ENCODE data around the gene ILF3. TPM values are rescaled to one million over a fixed set of nuclear protein-coding genes. Genes with fewer than 3 reads are reported as not detected.
"Not testable (repeated sequence)": the region's sequence is repeated elsewhere in the genome, so short reads cannot be mapped to it uniquely, and the experiment has no call there.

Gene ILF3
- polyA plus RNA-seq, 3 donors = 51.6 to 116 (median 79.9) TPM

DNA sequence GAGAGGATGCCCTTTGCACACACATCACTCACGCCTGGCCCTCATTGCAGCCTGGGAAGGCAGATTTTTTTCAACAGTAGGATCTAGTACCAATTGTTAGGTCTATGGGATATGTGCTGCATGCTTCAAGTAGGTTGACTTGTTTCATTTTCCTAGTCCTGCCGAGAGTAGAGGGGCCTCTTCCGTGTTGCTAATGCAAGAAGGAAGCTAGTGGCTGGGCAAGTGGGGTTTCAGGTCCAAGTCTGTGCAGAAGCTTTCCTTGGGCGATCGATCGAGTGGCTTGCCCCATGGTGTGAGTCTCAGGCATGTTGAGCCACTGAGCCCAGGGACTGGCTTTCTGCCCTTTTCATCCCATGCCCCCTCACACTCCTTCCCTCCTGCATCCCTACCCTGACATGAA is 13.7 kb downstream of the ILF3 start:
- H3K27ac ChIP-seq (ENCODE audit: low read depth, low read length) = no peak overlapping the region
- 55 to 74% (median 59%) methylated on average over 6 of the region's 6 CpGs for WGBS, 3 donors

DNA sequence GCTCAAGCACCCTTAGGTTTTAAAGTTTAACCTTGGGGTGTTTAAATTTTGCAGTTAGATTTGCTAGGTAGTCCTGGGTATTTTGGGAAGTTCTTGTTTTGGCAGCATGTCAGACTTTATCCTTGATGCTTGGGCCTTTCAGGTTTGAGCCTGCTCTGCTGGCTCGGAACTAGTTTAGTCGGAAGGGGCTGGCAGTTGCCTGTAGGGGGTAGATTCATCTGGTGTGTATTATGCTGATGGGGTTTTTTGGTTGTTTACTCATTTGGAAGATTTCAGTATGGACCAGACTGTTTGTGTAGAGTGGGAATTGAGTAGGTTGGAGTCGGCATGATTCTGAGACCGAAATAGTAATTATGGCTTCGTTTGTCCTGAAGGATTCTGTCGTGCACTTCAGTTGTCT is 15.1 kb downstream of the ILF3 start:
- H3K27ac ChIP-seq (ENCODE audit: low read depth, low read length) = no peak overlapping the region
- WGBS, 3 donors = 67 to 85% (median 83%) methylated on average over 6 of the region's 6 CpGs

DNA sequence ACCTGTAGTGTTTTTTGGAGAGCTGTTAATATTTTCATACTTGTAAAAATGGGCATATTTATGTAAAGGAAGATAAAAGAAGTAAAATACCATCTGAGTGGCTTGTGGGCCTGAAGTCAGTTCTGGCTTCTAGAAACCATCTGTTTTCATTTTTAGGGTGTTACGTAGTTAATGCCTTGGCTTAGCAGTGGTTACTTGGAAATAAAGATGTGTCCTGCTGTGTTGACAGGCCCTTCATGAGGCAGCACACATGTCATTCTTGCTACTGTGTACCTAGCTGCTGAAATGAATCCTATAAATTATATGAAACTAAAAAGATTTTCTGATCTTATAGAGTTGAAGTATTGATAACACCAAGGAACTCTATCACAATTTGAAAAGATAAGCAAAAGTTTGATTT is 16.0 kb downstream of the ILF3 start:
- H3K27ac ChIP-seq (ENCODE audit: low read depth, low read length) = no peak overlapping the region
- 58 to 83% (median 72%) methylated on average over 1 of the region's 1 CpG for WGBS, 3 donors

GRCh38 chr19:10670876-10671804 is 17.0 kb downstream of the ILF3 start:
- WGBS, 3 donors = 82 to 85% (median 84%) methylated on average over 24 of the region's 24 CpGs
- H3K27ac ChIP-seq (ENCODE audit: low read depth, low read length) = no peak overlapping the region

- not testable (repeated sequence) for H3K27ac ChIP-seq (ENCODE audit: low read depth, low read length)
- 95 to 96% (median 95%) methylated on average over 3 of the region's 3 CpGs for WGBS, 3 donors
These were observed 17.8 kb downstream of the ILF3 start for GRCh38 chr19:10671922-10672321.

GRCh38 chr19:10675214-10675613 is 21.1 kb downstream of the ILF3 start:
- H3K27ac ChIP-seq (ENCODE audit: low read depth, low read length) = not testable (repeated sequence)
- WGBS, 3 donors = 78 to 85% (median 81%) methylated on average over 8 of the region's 8 CpGs

- 47 to 92% (median 88%) methylated on average over 13 of the region's 13 CpGs for WGBS, 3 donors
- no peak overlapping the region for H3K27ac ChIP-seq (ENCODE audit: low read depth, low read length)
These were observed 23.6 kb downstream of the ILF3 start for GRCh38 chr19:10677751-10678150.

- WGBS, 3 donors = 89 to 93% (median 90%) methylated on average over 12 of the region's 12 CpGs
- H3K27ac ChIP-seq (ENCODE audit: low read depth, low read length) = no peak overlapping the region
These were observed 24.7 kb downstream of the ILF3 start for GRCh38 chr19:10678813-10679212.

GRCh38 chr19:10679743-10680142 is 25.6 kb downstream of the ILF3 start:
- H3K27ac ChIP-seq (ENCODE audit: low read depth, low read length) = no peak overlapping the region
- WGBS, 3 donors = 94 to 95% (median 94%) methylated on average over 18 of the region's 18 CpGs

- 93 to 96% (median 95%) methylated on average over 15 of the region's 15 CpGs for WGBS, 3 donors
These were observed 26.5 kb downstream of the ILF3 start for GRCh38 chr19:10680545-10681135.

DNA sequence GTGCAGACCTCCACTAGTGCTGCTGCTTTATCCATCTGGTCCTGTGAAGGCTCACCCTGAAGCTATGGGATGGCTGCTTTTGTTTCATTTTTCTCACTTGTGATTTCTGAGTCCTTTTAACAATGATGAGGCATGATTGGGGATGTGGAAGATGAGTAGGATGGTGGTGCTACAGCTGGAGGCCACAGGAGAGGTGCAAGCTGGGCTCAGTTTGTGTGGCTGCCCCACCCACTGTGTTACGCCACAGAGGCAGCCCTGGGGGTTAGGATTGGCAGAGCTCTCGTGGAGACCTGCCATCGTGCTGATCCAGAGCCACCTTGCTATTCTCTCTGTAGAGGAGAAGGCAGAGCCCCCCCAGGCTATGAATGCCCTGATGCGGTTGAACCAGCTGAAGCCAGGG is 27.5 kb downstream of the ILF3 start:
- WGBS, 3 donors = 86 to 94% (median 86%) methylated on average over 4 of the region's 4 CpGs
- H3K27ac ChIP-seq (ENCODE audit: low read depth, low read length) = no peak overlapping the region

More at GRCh38 chr19:10680545-10681135, 26.5 kb downstream of the ILF3 start:
- H3K27ac ChIP-seq (ENCODE audit: low read depth, low read length) = no peak overlapping the region

DNA sequence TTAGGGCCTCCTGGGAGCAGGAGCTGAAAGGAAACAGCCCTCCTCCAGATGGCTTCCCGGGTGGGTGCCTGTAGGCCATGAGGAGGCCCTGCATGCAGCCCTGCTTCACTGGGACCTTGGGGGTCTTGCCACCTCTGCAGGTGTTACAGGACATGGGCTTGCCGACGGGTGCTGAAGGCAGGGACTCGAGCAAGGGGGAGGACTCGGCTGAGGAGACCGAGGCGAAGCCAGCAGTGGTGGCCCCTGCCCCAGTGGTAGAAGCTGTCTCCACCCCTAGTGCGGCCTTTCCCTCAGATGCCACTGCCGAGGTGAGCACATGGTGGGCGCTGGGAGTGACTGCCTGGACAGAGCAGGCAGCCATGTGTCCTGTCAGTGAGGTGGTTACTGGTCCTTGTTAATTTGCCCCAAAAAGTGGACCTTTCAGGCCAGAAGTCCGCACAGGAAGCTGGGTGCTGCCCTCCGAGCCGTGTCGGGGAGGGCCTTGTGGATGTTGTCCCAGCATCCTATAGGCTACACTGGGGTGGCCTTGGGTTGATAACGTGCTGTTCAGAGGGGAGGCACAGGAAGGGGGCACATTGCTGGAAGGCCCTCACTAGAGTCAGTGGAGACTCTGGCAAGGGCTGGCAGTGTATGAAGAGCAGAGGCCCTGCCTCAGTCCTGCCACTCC is 28.4 kb downstream of the ILF3 start:
- 87 to 93% (median 90%) methylated on average over 15 of the region's 15 CpGs for WGBS, 3 donors
- no peak overlapping the region for H3K27ac ChIP-seq (ENCODE audit: low read depth, low read length)

DNA sequence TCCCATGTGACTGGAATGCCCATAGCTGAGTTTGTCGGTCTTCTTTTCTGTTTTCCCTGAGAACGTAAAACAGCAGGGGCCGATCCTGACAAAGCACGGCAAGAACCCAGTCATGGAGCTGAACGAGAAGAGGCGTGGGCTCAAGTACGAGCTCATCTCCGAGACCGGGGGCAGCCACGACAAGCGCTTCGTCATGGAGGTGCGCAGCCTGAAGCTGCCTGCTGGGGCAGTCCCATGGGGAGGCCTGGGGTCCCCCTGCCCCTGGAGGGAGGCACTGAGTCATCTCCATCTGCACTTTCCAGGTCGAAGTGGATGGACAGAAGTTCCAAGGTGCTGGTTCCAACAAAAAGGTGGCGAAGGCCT is 28.9 kb downstream of the ILF3 start:
- H3K27ac ChIP-seq (ENCODE audit: low read depth, low read length) = no peak overlapping the region
- WGBS, 3 donors = 93 to 95% (median 94%) methylated on average over 15 of the region's 15 CpGs

GRCh38 chr19:10683582-10683981 is 29.4 kb downstream of the ILF3 start:
- WGBS, 3 donors = 85 to 91% (median 91%) methylated on average over 21 of the region's 21 CpGs
- no peak overlapping the region for H3K27ac ChIP-seq (ENCODE audit: low read depth, low read length)

GRCh38 chr19:10685210-10685609 is 31.1 kb downstream of the ILF3 start:
- H3K27ac ChIP-seq (ENCODE audit: low read depth, low read length) = no peak overlapping the region
- WGBS, 3 donors = 75 to 85% (median 82%) methylated on average over 5 of the region's 5 CpGs

DNA sequence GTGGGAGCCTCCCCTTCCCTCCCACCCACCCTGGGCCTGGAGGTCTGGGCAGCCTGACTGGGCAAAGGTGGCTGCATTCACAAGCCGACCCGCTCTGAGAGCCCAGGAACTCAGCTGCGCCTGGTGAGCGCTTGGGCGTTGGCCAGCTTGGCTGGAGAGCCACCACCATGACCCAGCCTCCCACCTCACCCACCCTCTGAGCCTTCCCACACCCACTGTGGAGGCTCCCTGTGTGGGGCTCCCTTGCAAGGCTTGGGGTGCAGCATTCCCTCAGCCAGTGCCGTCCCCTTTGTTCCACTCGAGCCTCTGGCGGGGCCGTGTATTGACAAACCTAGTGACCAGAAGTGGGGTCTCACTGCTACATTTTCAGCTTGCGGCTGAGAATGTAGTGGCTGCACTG is 32.0 kb downstream of the ILF3 start:
- WGBS, 3 donors = 87 to 89% (median 88%) methylated on average over 10 of the region's 10 CpGs
- H3K27ac ChIP-seq (ENCODE audit: low read depth, low read length) = no peak overlapping the region

DNA sequence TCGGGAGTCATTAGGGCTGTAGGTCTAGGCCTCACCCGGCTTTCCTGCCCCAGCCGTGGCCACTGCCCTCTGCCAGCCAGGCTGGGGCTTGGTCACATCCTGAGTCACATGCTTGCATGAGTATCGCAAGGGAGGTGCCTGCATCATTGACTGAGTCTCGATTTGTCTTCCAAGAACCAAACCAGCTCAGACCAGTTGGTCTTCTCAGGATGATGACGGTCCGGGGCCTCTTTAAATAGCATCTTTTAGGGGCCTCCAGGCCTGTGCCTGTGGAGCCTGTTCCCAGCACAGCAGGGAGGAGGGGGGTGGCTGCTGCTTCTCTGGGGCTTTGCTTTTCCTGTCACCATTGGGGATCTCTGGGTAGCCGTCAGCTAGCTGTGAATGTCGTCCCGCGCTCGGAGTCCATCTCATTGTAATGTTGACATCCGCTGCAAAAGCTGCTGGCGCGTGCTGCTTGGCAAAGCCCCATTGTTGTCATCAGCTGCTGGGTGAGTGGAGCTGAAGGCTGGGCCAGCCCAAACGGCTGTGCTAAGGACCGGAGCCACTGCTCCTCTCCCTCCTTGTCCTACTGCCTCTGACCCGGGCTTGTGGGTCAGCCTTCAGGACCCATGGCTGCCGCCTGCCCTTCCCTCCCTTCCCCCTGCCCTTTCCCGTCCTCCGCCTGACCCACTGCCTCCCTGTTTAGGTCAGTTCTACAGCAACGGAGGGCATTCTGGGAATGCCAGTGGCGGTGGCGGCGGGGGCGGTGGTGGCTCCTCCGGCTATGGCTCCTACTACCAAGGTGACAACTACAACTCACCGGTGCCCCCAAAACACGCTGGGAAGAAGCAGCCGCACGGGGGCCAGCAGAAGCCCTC is 32.7 kb downstream of the ILF3 start:
- WGBS, 3 donors = 83 to 88% (median 86%) methylated on average over 30 to 31 of the region's 31 CpGs
- no peak overlapping the region for H3K27ac ChIP-seq (ENCODE audit: low read depth, low read length)

GRCh38 chr19:10687518-10688288 is 33.6 kb downstream of the ILF3 start:
- WGBS, 3 donors = 87 to 89% (median 89%) methylated on average over 25 of the region's 25 CpGs
- no peak overlapping the region for H3K27ac ChIP-seq (ENCODE audit: low read depth, low read length)

Data from adipose tissue (tissue), 3 donors.